ENCODE results near the gene GORASP2. TPM values are rescaled to one million over a fixed set of nuclear protein-coding genes. Genes with fewer than 3 reads are reported as not detected.

The GORASP2 gene
- total RNA-seq, 2 donors from 2014 or later = 64.9 to 69.8 TPM

GRCh38 chr2:170940066-170940465 is 11.0 kb downstream of the GORASP2 start:
- Mint-ChIP-seq H3K9me3 (no peaks in the 10 kb centered on the region), H3K27ac (no peak overlapping the region), H3K36me3 (no peaks in the 10 kb centered on the region)
- ATAC-seq (no peak), DNase-seq (ENCODE audit: low spot score in 2 of 2) (no peak)

- DNase-seq (ENCODE audit: low spot score in 2 of 2) (no peak), ATAC-seq (no peak)
- Mint-ChIP-seq H3K27ac (no peak overlapping the region), H3K9me3 (no peaks in the 10 kb centered on the region), H3K36me3 (no peaks in the 10 kb centered on the region)
Observed at GRCh38 chr2:170942615-170943014, 13.6 kb downstream of the GORASP2 start.

- ATAC-seq = no peak
- H3K27ac Mint-ChIP-seq = no peak overlapping the region
Observed at GRCh38 chr2:170943041-170943440, 14.0 kb downstream of the GORASP2 start.

GRCh38 chr2:170943596-170943995 is 14.5 kb downstream of the GORASP2 start:
- DNase-seq (ENCODE audit: low spot score in 2 of 2) (no peak), ATAC-seq (no peak)
- no peaks in the 10 kb centered on the region for H3K36me3 Mint-ChIP-seq
- H3K9me3 Mint-ChIP-seq = no peaks in the 10 kb centered on the region
- peak overlapping the region; percentile 16 to 53 for H3K27ac Mint-ChIP-seq

More at GRCh38 chr2:170943041-170943440, 14.0 kb downstream of the GORASP2 start:
- DNase-seq (ENCODE audit: low spot score in 2 of 2) = no peak
- H3K36me3 Mint-ChIP-seq = no peaks in the 10 kb centered on the region
- no peaks in the 10 kb centered on the region for H3K9me3 Mint-ChIP-seq

GRCh38 chr2:170944545-170944944 is 15.5 kb downstream of the GORASP2 start:
- Mint-ChIP-seq H3K9me3 (no peaks in the 10 kb centered on the region), H3K36me3 (no peaks in the 10 kb centered on the region), H3K27ac (no peak overlapping the region)
- no peak for ATAC-seq
- DNase-seq (ENCODE audit: low spot score in 2 of 2) = no peak

- no peak for ATAC-seq
- H3K27ac Mint-ChIP-seq = no peak overlapping the region
- peaks cover 10 to 27% of the 10 kb centered on the region in 2 donors for H3K36me3 Mint-ChIP-seq
- no peaks in the 10 kb centered on the region for H3K9me3 Mint-ChIP-seq
- DNase-seq (ENCODE audit: low spot score in 2 of 2) = no peak
Observed at GRCh38 chr2:170949415-170949814, 20.4 kb downstream of the GORASP2 start.

- Mint-ChIP-seq H3K9me3 (no peaks in the 10 kb centered on the region), H3K27ac (peak overlapping the region in 1 of 2 donors; percentile 11), H3K36me3 (peaks cover 16 to 27% of the 10 kb centered on the region in 2 donors)
- ATAC-seq = no peak
- DNase-seq (ENCODE audit: low spot score in 2 of 2) = no peak
Observed at GRCh38 chr2:170950221-170950761, 21.2 kb downstream of the GORASP2 start.

GRCh38 chr2:170953941-170954340 is 24.9 kb downstream of the GORASP2 start:
- Mint-ChIP-seq H3K27ac (peak overlapping the region in 1 of 2 donors; percentile 2), H3K36me3 (peaks cover 21 to 27% of the 10 kb centered on the region in 2 donors), H3K9me3 (no peaks in the 10 kb centered on the region)
- no peak for DNase-seq (ENCODE audit: low spot score in 2 of 2)
- ATAC-seq = no peak

- DNase-seq (ENCODE audit: low spot score in 2 of 2) (no peak), ATAC-seq (no peak)
- Mint-ChIP-seq H3K36me3 (peaks cover 0 to 4% of the 10 kb centered on the region in 2 donors), H3K9me3 (no peaks in the 10 kb centered on the region), H3K27ac (no peak overlapping the region)
Observed at GRCh38 chr2:170963386-170963785, 34.3 kb downstream of the GORASP2 start.

GRCh38 chr2:170965446-170966225 is 36.6 kb downstream of the GORASP2 start:
- H3K36me3 Mint-ChIP-seq = peaks cover 0 to 4% of the 10 kb centered on the region in 2 donors
- DNase-seq (ENCODE audit: low spot score in 2 of 2) = no peak
- H3K27ac Mint-ChIP-seq = peak overlapping the region in 1 of 2 donors; percentile 77
- no peak for ATAC-seq
- no peaks in the 10 kb centered on the region for H3K9me3 Mint-ChIP-seq

GRCh38 chr2:170966648-170967396 is 37.8 kb downstream of the GORASP2 start:
- no peak for DNase-seq (ENCODE audit: low spot score in 2 of 2)
- ATAC-seq = peak in 1 of 2 donors; percentile 60

GRCh38 chr2:170967553-170967952 is 38.5 kb downstream of the GORASP2 start:
- Mint-ChIP-seq H3K27ac (peak overlapping the region in 1 of 2 donors; percentile 73), H3K9me3 (no peaks in the 10 kb centered on the region), H3K36me3 (peaks cover 4 to 5% of the 10 kb centered on the region in 2 donors)
- DNase-seq (ENCODE audit: low spot score in 2 of 2) (no peak), ATAC-seq (no peak)

More at GRCh38 chr2:170966648-170967396, 37.8 kb downstream of the GORASP2 start:
- H3K36me3 Mint-ChIP-seq = peaks cover 0 to 4% of the 10 kb centered on the region in 2 donors
- no peaks in the 10 kb centered on the region for H3K9me3 Mint-ChIP-seq
- H3K27ac Mint-ChIP-seq = peak overlapping the region in 1 of 2 donors; percentile 83

- Mint-ChIP-seq H3K27ac (peak overlapping the region; percentile 73), H3K36me3 (peaks cover 4 to 5% of the 10 kb centered on the region in 2 donors), H3K9me3 (no peaks in the 10 kb centered on the region)
- no peak for DNase-seq (ENCODE audit: low spot score in 2 of 2)
- no peak for ATAC-seq
Observed at GRCh38 chr2:170968205-170969003, 39.4 kb downstream of the GORASP2 start.

GRCh38 chr2:170969030-170969429 is 40.0 kb downstream of the GORASP2 start:
- no peaks in the 10 kb centered on the region for H3K9me3 Mint-ChIP-seq
- peak overlapping the region in 1 of 2 donors; percentile 73 for H3K27ac Mint-ChIP-seq
- DNase-seq (ENCODE audit: low spot score in 2 of 2) (no peak), ATAC-seq (no peak)
- peaks cover 4 to 5% of the 10 kb centered on the region in 2 donors for H3K36me3 Mint-ChIP-seq

GRCh38 chr2:170969872-170970496 is 40.9 kb downstream of the GORASP2 start:
- no peak for ATAC-seq
- H3K27ac Mint-ChIP-seq = peak overlapping the region in 1 of 2 donors; percentile 35

GRCh38 chr2:170971071-170971470 is 42.0 kb downstream of the GORASP2 start:
- DNase-seq (ENCODE audit: low spot score in 2 of 2) = no peak
- no peaks in the 10 kb centered on the region for H3K9me3 Mint-ChIP-seq
- H3K27ac Mint-ChIP-seq = no peak overlapping the region
- ATAC-seq = no peak
- peaks cover 4 to 5% of the 10 kb centered on the region in 2 donors for H3K36me3 Mint-ChIP-seq

More at GRCh38 chr2:170969872-170970496, 40.9 kb downstream of the GORASP2 start:
- Mint-ChIP-seq H3K9me3 (no peaks in the 10 kb centered on the region), H3K36me3 (peaks cover 4 to 5% of the 10 kb centered on the region in 2 donors)
- no peak for DNase-seq (ENCODE audit: low spot score in 2 of 2)
